Neural progenitor cell (in vitro differentiated cells): ENCODE results near the gene IYD. TPM values are rescaled to one million over a fixed set of nuclear protein-coding genes. Genes with fewer than 3 reads are reported as not detected.

Source experiments
- DNase-seq: peaks from one replicate; pipeline ENCODE4 v3.0.0-alpha.2; 2016; ENCODE audit warnings: low spot score
- H2AFZ ChIP-seq: fragments of 200-600 bp; sonication (generic); replicated peaks from 2 replicates; pipeline ENCODE4 v1.6.1; 2016; ENCODE audit warnings: antibody characterized with exemption
- H3F3A ChIP-seq: fragments of 200-600 bp; sonication (generic); 2 replicates; pipeline ENCODE4 v1.6.1; 2016; ENCODE audit warnings: antibody characterized with exemption, low read depth
- H3K27ac ChIP-seq: fragments of 200-600 bp; sonication (generic); 2 replicates; pipeline ENCODE4 v1.5.1; 2016; ENCODE audit warnings: mild to moderate bottlenecking
- H3K27me3 ChIP-seq: fragments of 200-600 bp; sonication (generic); 2 replicates; pipeline ENCODE4 v1.6.1; 2016; ENCODE audit warnings: mild to moderate bottlenecking, moderate library complexity
- H3K36me3 ChIP-seq: fragments of 200-600 bp; sonication (generic); 2 replicates; pipeline ENCODE4 v1.5.1; 2016
- H3K4me1 ChIP-seq: fragments of 200-600 bp; sonication (generic); 2 replicates; pipeline ENCODE4 v1.6.1; 2016; ENCODE audit warnings: mixed run types
- H3K4me2 ChIP-seq: fragments of 200-600 bp; sonication (generic); 2 replicates; pipeline ENCODE4 v1.6.1; 2016
- H3K4me3 ChIP-seq: fragments of 200-600 bp; sonication (generic); 2 replicates; pipeline ENCODE4 v1.5.1; 2016
- H3K79me2 ChIP-seq: fragments of 200-600 bp; sonication (generic); 2 replicates; pipeline ENCODE4 v1.6.1; 2016; ENCODE audit warnings: low read depth
- H3K9ac ChIP-seq: fragments of 200-600 bp; sonication (generic); 2 replicates; pipeline ENCODE4 v1.6.1; 2016
- H3K9me3 ChIP-seq: fragments of 200-600 bp; sonication (generic); 2 replicates; pipeline ENCODE4 v1.5.1; 2016; ENCODE audit warnings: low read depth
- H4K20me1 ChIP-seq: fragments of 200-600 bp; sonication (generic); 2 replicates; pipeline ENCODE4 v1.6.1; 2016; ENCODE audit warnings: low read depth
- H3K27ac Mint-ChIP-seq: 3 replicates; pipeline ENCODE4 v1.8.0; 2021; ENCODE audit warnings: mixed read lengths
- H3K27me3 Mint-ChIP-seq: 2 replicates; pipeline ENCODE4 v1.8.0; 2022; ENCODE audit warnings: low read depth, mild to moderate bottlenecking, inconsistent platforms, moderate library complexity, mixed read lengths; ENCODE audit not compliant: insufficient read depth
- H3K36me3 Mint-ChIP-seq: 3 replicates; pipeline ENCODE4 v1.8.0; 2021; ENCODE audit warnings: mixed read lengths
- H3K4me1 Mint-ChIP-seq: 3 replicates; pipeline ENCODE4 v1.8.0; 2021; ENCODE audit warnings: mixed read lengths
- H3K4me3 Mint-ChIP-seq: 3 replicates; pipeline ENCODE4 v1.8.0; 2021; ENCODE audit warnings: mild to moderate bottlenecking, moderate library complexity, mixed read lengths
- H3K9me3 Mint-ChIP-seq: 3 replicates; pipeline ENCODE4 v1.8.0; 2020; ENCODE audit warnings: mixed read lengths
- EZH2 ChIP-seq: fragments of 200-600 bp; sonication (generic); IDR thresholded peaks from 2 replicates; pipeline ENCODE4 v1.6.1; 2017; ENCODE audit warnings: antibody characterized with exemption, mild to moderate bottlenecking, moderate library complexity
- EZH2phosphoT487 ChIP-seq: fragments of 200-600 bp; sonication (generic); IDR thresholded peaks from 2 replicates; pipeline ENCODE4 v1.6.1; 2017; ENCODE audit warnings: antibody characterized with exemption
- total RNA-seq: library from RNA; depleted of rRNA; stranded (reverse); fragments of >200 nt; gene quantifications from 2 replicates; pipeline ENCODE4 v1.2.3, GENCODE V29; 2015; ENCODE audit warnings: low replicate concordance
- TF ChIP-seq, protein P1 (sequence below): fragments of 200-600 bp; sonication (generic); IDR thresholded peaks from 2 replicates; pipeline ENCODE4 v1.5.1; 2017; ENCODE audit warnings: antibody characterized with exemption, mild to moderate bottlenecking

Gene IYD
- total RNA-seq, 1 donor from 2014 or later, result not detected

DNA sequence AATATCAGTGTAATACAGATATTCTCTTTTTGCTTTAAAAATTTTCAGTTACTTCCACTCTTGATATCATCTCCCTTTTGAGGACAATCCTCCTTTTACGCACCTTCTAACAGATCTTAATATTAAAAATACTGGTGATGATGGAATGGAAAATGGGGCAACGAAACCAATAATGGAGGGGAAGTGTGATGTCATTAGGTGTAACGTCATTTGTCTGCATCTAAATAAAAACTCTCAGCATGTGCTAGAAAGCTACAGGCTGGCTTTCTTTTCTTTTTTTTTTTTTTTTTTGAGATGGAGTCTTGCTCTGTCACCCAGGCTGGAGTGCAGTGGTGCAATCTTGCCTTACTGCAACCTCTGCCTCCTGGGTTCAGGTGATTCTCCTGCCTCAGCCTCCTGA is 66.5 kb downstream of the IYD start:
- no peak overlapping the region for H3K27ac ChIP-seq
- no peaks in the 10 kb centered on the region for H3K79me2 ChIP-seq
- no peak overlapping the region for H3K9ac ChIP-seq
- DNase-seq, result no peak
- Mint-ChIP-seq H3K36me3 (no peaks in the 10 kb centered on the region), H3K27ac (no peak overlapping the region), H3K4me1 (no peaks in the 10 kb centered on the region), H3K27me3 (peaks cover 6% of the 10 kb centered on the region), H3K4me3 (no peak overlapping the region), H3K9me3 (peaks cover 10% of the 10 kb centered on the region)
- H3K4me2 ChIP-seq, result no peak overlapping the region
- H3F3A ChIP-seq, result no peaks in the 10 kb centered on the region
- H3K9me3 ChIP-seq, result no peaks in the 10 kb centered on the region
- no peak overlapping the region for H2AFZ ChIP-seq
- H3K27me3 ChIP-seq, result no peaks in the 10 kb centered on the region
- TF ChIP-seq, protein P1, sequence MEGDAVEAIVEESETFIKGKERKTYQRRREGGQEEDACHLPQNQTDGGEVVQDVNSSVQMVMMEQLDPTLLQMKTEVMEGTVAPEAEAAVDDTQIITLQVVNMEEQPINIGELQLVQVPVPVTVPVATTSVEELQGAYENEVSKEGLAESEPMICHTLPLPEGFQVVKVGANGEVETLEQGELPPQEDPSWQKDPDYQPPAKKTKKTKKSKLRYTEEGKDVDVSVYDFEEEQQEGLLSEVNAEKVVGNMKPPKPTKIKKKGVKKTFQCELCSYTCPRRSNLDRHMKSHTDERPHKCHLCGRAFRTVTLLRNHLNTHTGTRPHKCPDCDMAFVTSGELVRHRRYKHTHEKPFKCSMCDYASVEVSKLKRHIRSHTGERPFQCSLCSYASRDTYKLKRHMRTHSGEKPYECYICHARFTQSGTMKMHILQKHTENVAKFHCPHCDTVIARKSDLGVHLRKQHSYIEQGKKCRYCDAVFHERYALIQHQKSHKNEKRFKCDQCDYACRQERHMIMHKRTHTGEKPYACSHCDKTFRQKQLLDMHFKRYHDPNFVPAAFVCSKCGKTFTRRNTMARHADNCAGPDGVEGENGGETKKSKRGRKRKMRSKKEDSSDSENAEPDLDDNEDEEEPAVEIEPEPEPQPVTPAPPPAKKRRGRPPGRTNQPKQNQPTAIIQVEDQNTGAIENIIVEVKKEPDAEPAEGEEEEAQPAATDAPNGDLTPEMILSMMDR, result no peak
- TF ChIP-seq EZH2 (no peak), EZH2phosphoT487 (no peak)
- no peaks in the 10 kb centered on the region for H3K36me3 ChIP-seq
- H3K4me1 ChIP-seq, result no peaks in the 10 kb centered on the region
- no peaks in the 10 kb centered on the region for H4K20me1 ChIP-seq
- H3K4me3 ChIP-seq, result no peak overlapping the region

DNA sequence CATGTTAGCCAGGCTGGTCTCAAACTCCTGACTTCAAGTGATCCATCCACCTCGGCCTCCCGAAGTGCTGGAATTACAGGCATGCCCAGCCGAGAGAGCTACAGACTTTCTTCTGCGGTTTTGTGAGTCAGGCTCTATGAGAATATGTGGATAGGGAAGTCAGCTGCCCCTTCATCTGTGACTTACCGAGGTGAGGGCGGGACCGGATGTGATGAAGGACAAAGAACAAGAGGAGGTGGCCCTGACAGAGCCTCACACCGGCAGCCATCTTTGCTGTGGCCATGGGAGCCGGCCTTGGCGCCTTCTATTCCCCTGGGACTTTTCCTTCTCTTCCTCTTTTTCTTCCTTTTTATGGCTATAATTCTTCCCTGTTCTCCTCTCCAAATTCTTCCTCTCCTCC is 67.0 kb downstream of the IYD start:
- Histone ChIP-seq H3K9ac (no peak overlapping the region), H3K36me3 (no peaks in the 10 kb centered on the region), H3K27ac (no peak overlapping the region), H3K4me3 (no peak overlapping the region), H3K79me2 (no peaks in the 10 kb centered on the region), H3K4me2 (no peak overlapping the region), H4K20me1 (no peaks in the 10 kb centered on the region), H3K9me3 (no peaks in the 10 kb centered on the region), H3K4me1 (no peaks in the 10 kb centered on the region), H3F3A (no peaks in the 10 kb centered on the region), H3K27me3 (no peaks in the 10 kb centered on the region), H2AFZ (peak overlapping the region; percentile 63)
- no peak overlapping the region for H3K4me3 Mint-ChIP-seq
- DNase-seq, result no peak
- no peak overlapping the region for H3K27ac Mint-ChIP-seq
- TF ChIP-seq EZH2 (no peak), EZH2phosphoT487 (no peak)
- TF ChIP-seq, protein P1, result no peak
- H3K27me3 Mint-ChIP-seq, result peaks cover 6% of the 10 kb centered on the region
- no peaks in the 10 kb centered on the region for H3K4me1 Mint-ChIP-seq
- peaks cover 10% of the 10 kb centered on the region for H3K9me3 Mint-ChIP-seq
- H3K36me3 Mint-ChIP-seq, result no peaks in the 10 kb centered on the region

DNA sequence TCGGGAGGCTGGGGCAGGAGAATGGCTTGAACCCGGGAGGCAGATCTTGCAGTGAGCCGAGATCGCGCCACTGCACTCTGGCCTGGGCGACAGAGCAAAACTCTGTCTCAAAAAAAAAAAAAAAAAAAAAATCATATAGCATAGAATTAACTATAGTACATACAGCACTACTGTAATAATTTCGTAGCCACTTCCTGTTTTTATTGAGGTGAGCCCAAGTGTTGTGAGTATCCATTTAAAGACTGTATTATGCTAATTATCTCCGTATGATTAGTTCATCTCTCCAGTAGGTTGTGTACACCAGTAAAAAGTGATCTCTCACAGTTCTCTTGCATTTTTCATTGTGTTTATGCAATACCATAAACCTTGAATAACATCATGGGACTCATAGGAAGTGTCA is 70.6 kb downstream of the IYD start:
- Histone ChIP-seq H3K9me3 (no peaks in the 10 kb centered on the region), H3K4me1 (no peaks in the 10 kb centered on the region), H3K27ac (no peak overlapping the region), H3K4me3 (no peak overlapping the region), H3F3A (no peaks in the 10 kb centered on the region), H2AFZ (no peak overlapping the region), H3K9ac (no peak overlapping the region), H4K20me1 (no peaks in the 10 kb centered on the region), H3K27me3 (no peaks in the 10 kb centered on the region), H3K36me3 (no peaks in the 10 kb centered on the region), H3K4me2 (no peak overlapping the region), H3K79me2 (no peaks in the 10 kb centered on the region)
- no peak for DNase-seq
- TF ChIP-seq, protein P1, result no peak
- TF ChIP-seq EZH2phosphoT487 (no peak), EZH2 (no peak)
- peaks cover 11% of the 10 kb centered on the region for H3K9me3 Mint-ChIP-seq
- H3K27me3 Mint-ChIP-seq, result peaks cover 4% of the 10 kb centered on the region
- H3K4me3 Mint-ChIP-seq, result no peak overlapping the region
- H3K36me3 Mint-ChIP-seq, result no peaks in the 10 kb centered on the region
- no peaks in the 10 kb centered on the region for H3K4me1 Mint-ChIP-seq
- H3K27ac Mint-ChIP-seq, result no peak overlapping the region

DNA sequence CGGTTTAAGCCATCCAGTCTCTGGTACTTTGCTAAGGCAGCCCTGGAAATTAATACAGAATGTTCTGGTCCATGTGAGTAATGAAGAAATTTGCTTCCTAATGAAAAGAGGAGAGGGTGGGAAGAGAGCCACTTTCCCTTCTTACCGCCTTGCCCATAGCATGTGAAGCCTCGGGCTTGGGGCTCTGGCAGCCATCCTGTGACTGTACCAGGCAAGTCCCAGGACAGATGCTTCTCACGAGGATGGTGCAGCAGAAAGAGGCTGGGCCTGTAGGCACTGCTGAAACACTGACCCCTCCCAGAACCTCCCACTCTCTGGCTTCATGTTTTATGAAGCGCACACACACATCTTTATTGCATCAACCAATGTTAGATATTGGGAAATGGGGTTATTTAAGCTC is 74.8 kb downstream of the IYD start:
- Mint-ChIP-seq H3K27ac (no peak overlapping the region), H3K27me3 (peaks cover 2% of the 10 kb centered on the region), H3K4me3 (no peak overlapping the region), H3K4me1 (no peaks in the 10 kb centered on the region), H3K36me3 (no peaks in the 10 kb centered on the region), H3K9me3 (peaks cover 8% of the 10 kb centered on the region)
- Histone ChIP-seq H3K4me2 (no peak overlapping the region), H4K20me1 (no peaks in the 10 kb centered on the region), H3K36me3 (no peaks in the 10 kb centered on the region), H3K27ac (no peak overlapping the region), H3K9ac (no peak overlapping the region), H3K79me2 (no peaks in the 10 kb centered on the region), H3K9me3 (no peaks in the 10 kb centered on the region), H3F3A (no peaks in the 10 kb centered on the region), H2AFZ (no peak overlapping the region), H3K4me1 (no peaks in the 10 kb centered on the region), H3K4me3 (no peak overlapping the region), H3K27me3 (no peaks in the 10 kb centered on the region)
- DNase-seq, result no peak
- TF ChIP-seq EZH2phosphoT487 (no peak), EZH2 (no peak)
- TF ChIP-seq, protein P1, result no peak
